ENCODE results near the gene TCF25. TPM values are rescaled to one million over a fixed set of nuclear protein-coding genes. Genes with fewer than 3 reads are reported as not detected.

Gene TCF25
- total and polyA plus RNA-seq, 8 donors = 124 to 748 (median 216) TPM

GRCh38 chr16:89906140-89907025 is 33.0 kb downstream of the TCF25 start:
- WGBS, 5 donors = 93 to 97% (median 97%) methylated on average over 39 to 40 of the region's 40 CpGs
- Histone ChIP-seq H3K4me1 (peaks cover 0 to 10% (median 4%) of the 10 kb centered on the region in 4 donors), H3K27me3 (no peaks in the 10 kb centered on the region), H3K9me3 (no peaks in the 10 kb centered on the region), H3K27ac (no peak overlapping the region), H3K4me3 (no peak overlapping the region), H3K36me3 (peaks cover 57 to 89% (median 86%) of the 10 kb centered on the region in 4 donors)
- DNase-seq = no peak
- intact Hi-C loops (cut with DNase I; ENCODE audit: low total_unique reads) = no loop called here
- TF ChIP-seq CTCF (IDR thresholded peaks at IDR 0.05) = no peak
- no peak for TF ChIP-seq POLR2AphosphoS5 (IDR thresholded peaks at IDR 0.05)
- no peak for TF ChIP-seq EP300 (IDR thresholded peaks at IDR 0.05)
- TF ChIP-seq POLR2A (IDR thresholded peaks at IDR 0.05) = no peak

GRCh38 chr16:89907055-89907814 is 33.8 kb downstream of the TCF25 start:
- no peak for DNase-seq
- no peaks in the 10 kb centered on the region for H3K27me3 ChIP-seq
- no peak overlapping the region for H3K4me3 ChIP-seq
- H3K9me3 ChIP-seq = no peaks in the 10 kb centered on the region
- intact Hi-C loops (cut with DNase I; ENCODE audit: low total_unique reads) = no loop called here
- peaks cover 0 to 10% (median 4%) of the 10 kb centered on the region in 4 donors for H3K4me1 ChIP-seq
- H3K27ac ChIP-seq = no peak overlapping the region
- TF ChIP-seq POLR2A (IDR thresholded peaks at IDR 0.05) (no peak), CTCF (IDR thresholded peaks at IDR 0.05) (no peak), EP300 (IDR thresholded peaks at IDR 0.05) (no peak), POLR2AphosphoS5 (IDR thresholded peaks at IDR 0.05) (no peak)
- peaks cover 58 to 95% (median 93%) of the 10 kb centered on the region in 4 donors for H3K36me3 ChIP-seq
- WGBS, 5 donors = 94 to 99% (median 97%) methylated on average over 12 to 13 of the region's 13 CpGs

- Histone ChIP-seq H3K27me3 (no peaks in the 10 kb centered on the region), H3K4me1 (peaks cover 0 to 10% (median 4%) of the 10 kb centered on the region in 4 donors), H3K36me3 (peaks cover 55 to 96% (median 95%) of the 10 kb centered on the region in 4 donors), H3K27ac (no peak overlapping the region), H3K9me3 (no peaks in the 10 kb centered on the region), H3K4me3 (no peak overlapping the region)
- DNase-seq = no peak
- intact Hi-C loops (cut with DNase I; ENCODE audit: low total_unique reads) = no loop called here
- 89 to 98% (median 94%) methylated on average over 4 of the region's 4 CpGs for WGBS, 5 donors
- TF ChIP-seq EP300 (IDR thresholded peaks at IDR 0.05) (no peak), POLR2AphosphoS5 (IDR thresholded peaks at IDR 0.05) (no peak), POLR2A (IDR thresholded peaks at IDR 0.05) (no peak), CTCF (IDR thresholded peaks at IDR 0.05) (no peak)
Observed at GRCh38 chr16:89908236-89908635, 34.8 kb downstream of the TCF25 start.
